GM19455 (cell line): ENCODE results near the gene RNU1-4.
"Not testable (repeated sequence)": the region's sequence is repeated elsewhere in the genome, so short reads cannot be mapped to it uniquely, and the experiment has no call there.

Experiments
- ATAC-seq: cut with Tn5 transposase; IDR thresholded peaks from one replicate; pipeline ENCODE4 v1.9.1; 2021; ENCODE audit not compliant: unreplicated experiment

Gene RNU1-4

DNA sequence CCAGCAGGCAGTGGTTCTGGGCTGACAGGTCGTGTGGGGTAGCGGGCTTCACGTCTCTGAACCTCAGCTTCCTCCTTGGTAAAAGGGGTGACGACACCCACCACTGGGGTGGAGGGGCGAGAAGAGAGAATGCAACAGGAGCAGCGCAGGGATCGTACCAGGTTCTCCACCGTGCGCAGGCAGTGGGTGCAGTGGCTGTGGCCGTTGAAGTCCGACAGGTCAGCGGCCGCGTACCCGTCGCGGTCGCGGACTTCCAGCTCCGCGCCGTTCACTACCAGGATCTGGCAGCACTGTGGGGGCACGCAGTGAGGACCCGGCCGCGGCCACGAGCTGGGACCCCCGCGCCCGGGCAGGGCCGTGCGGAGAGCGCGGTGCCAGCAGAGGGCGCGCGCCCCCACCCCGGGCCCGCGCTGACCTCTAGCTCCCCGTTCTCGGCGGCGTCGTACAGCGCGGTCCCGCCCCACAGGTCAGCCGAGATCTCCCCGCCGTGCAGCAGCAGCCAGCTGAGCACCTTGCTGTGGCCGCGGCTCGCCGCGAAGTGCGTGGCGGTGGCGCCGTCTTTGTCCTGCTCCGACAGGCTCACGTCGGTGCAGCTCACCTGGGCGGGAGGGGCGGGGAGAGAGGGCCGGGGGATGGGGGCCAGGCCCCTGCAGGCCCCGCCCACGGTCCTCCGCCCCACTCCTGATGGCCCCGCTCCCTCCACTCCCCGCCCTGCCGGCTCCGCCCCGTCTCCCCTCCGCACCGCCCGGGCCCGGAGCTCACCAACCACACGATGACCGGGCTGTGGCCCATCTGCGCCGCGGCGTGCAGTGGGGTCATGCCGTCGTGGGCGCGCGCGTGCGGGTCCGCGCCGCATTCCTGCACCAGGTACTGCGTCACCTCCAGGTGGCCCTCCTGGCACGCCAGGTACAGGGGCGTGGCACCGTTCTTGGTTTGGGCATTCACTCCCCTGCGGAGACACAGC is 32.9 kb upstream of the RNU1-4 start:
- ATAC-seq, result not testable (repeated sequence)

DNA sequence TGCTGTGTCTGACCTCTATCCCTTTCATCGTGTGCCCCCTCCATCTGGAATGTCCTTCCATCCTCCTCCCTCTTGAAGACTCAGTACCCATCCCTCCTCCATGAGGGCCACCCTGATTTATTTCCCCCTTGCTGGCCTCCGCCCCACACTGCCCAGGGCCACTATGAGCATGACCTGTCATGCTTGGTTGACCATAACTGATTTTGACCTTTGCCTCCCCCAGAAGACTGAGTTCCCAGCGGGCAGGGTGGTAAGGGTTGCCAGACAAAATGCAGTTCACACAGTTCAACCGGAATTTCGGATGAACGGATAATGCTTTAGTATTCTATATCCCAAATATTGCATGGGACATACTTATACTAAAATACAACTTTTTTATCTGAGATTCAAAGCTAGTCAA is 31.6 kb upstream of the RNU1-4 start:
- not testable (repeated sequence) for ATAC-seq

DNA sequence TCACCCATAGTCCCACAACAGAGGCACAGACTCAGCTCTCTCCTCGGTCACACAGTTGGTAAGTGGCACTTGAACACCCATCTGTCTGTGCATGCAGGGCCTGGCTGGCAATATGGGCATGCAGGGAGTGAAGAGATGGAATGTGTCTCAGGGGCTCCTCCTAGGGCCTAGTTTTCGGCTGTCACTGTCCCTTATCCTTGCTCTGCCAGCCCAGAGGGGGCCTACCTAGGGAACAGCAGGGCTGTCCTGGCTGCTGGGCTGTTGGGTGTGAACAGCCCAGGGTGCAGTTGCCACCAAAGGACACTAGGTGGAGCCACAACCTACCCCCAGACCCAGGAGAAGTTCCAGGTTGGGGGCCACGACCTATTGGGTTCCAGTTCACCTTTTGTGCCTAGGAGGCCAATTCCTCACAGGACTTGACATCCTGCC is 30.6 kb upstream of the RNU1-4 start:
- ATAC-seq, result not testable (repeated sequence)

DNA sequence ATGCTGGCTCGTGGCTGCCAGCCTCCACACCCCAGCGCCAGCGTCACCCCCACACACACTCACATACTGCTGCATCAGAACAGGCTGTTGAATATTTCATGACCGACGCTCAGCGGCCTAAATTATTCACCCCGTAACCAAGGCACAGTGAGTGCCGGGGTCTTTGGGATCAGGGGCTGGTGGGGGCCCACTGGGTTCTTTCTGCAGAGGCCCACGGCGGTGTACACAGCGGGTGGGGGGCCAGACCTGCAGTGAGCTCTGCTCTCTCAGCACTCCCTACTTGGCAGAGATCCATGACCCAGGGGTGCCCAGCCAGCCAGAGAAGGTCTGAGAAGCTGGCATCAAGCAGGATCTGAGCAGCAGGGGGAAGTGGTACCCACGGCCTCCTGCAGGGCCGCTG is 29.7 kb upstream of the RNU1-4 start:
- not testable (repeated sequence) for ATAC-seq

DNA sequence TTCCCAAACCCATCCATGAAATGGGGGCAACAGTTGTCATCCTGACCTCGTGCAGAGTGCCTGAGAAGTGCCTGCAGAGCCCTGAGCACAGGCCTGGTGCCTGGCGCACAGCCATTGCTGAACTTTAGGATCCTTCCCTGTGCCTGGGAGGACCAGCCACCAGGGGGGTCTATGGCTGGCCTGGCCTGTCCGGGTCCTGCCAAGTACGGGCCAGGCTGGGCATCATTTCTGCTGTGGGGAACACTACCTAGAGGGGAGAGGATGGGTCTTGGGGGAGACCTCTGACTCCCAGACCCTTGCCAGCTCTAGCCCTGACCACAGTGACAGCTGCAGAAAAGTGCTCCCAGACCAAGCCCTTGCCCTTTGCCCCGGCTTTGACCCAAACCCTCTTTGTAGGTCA is 28.2 kb upstream of the RNU1-4 start:
- ATAC-seq, result not testable (repeated sequence)

DNA sequence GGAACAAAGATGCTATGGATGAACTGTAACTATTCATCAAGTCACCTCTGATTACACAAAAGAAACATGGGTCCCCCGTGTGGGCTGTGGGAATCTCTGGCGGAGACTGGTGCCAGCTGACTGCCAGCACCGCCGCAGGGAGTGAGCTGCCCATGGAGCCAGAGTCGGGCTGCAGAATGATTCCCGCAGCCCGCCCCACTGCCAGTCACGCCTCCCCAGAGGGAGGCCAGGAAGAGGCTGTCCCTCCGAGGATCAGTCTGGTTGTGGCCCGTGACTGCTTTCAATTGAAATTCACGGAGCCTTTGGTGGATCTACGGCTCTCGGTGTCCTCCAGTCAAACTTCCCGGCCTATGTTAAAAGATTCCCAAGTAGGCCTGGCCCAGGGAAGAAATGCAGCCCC is 27.7 kb upstream of the RNU1-4 start:
- ATAC-seq, result not testable (repeated sequence)

DNA sequence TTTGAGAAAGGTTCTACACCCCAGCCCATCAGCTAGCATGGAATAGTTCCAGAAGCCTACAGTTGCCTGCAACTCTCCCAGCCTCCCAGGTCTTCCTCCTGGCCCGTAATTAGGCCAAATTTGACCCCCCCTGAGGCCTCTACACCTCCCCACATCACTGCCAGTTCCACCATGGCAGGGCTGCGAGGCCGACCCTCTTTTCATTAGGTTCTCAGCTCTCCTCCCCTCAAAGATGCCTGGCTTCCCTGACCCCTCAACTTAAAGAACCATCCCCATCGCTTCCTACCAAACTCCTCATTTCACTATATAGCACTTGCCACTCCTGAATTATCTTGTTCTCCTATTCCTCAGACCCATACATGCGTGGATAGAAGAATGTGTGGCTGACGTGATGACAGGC is 27.3 kb upstream of the RNU1-4 start:
- ATAC-seq, result not testable (repeated sequence)

DNA sequence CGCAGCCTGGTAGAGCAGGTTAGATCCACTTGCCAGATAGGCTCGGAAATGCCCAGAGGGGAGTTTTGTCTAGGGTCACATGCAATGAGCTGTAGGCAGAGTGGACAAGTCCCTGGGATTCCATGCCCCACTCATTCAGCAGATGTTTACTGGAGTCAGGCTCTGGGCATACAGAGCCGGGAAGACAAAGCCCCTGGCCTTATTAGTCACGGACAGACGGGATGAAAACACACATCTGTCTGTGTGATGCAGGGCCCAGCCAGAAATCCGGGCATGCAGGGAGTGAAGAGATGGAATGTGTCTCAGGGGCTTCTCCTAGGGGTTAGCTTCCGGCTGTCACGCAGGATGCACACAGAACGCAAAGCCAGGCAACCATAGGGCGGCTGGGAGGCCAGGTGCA is 26.8 kb upstream of the RNU1-4 start:
- not testable (repeated sequence) for ATAC-seq

DNA sequence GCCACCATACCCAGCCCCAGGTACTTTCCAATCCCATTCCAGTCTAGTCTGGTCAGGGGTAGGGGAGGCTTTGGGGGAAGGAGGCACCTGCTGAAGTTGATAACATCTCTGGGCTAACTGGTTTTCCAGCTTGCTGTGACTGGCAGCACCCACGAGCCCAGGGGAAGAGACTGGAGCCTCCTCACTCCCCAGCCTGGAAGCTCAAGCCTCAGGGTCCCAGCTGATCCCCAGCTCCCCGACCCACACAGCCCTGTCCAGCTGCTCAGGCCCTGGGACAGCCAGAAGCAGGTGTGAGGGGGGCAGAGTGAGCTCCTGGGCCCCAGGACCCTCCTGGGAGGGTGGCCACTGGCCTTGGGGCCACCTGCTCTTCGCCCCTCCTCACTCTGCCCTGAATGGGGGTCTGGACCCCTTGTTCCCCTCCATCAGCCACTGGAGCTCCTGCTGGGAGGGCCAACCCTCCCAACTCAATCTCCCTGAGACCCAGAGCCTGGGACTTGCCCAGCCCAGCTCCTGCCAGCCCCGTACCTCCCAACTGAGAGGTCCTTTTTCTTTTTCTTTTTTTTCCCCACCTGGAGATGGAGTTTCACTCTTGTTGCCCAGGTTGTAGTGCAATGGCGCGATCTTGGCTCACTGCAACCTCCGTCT is 23.5 kb upstream of the RNU1-4 start:
- ATAC-seq, result no peak

DNA sequence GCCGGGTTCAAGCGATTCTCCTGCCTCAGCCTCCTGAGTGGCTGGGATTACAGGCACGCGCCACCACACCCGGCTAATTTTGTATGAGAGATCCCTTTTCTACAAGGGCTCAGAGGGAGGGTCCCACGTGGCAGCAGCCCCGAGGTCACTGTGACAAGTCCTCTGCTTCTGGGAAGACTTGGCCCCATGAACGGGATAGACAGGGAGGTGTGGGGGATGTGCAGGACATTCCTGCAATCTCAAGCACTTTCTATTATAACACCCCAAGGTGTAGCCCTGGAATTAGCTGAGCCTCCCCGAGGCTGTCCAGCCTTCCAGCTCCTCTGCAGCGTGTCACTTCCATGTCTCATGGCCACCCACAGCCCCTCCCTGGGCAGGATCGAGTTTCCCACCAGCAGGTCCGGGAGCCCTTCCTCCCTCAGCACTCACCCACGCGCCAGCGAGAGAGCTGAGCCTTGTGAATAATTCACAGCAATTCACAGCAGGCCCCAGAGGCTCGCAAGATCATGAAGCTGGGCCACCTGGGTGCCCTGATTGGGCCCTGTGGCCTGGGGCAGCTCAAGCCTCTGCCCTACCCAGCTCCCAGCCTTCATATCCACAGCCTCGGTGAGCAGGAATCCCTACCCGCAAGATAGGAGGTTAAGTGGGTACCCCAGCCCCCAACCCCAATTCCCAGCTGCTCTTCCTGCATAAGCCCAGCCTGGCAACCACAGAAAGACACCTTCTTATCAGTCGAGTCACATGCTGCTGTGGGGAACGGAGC is 22.8 kb upstream of the RNU1-4 start:
- ATAC-seq, result no peak

DNA sequence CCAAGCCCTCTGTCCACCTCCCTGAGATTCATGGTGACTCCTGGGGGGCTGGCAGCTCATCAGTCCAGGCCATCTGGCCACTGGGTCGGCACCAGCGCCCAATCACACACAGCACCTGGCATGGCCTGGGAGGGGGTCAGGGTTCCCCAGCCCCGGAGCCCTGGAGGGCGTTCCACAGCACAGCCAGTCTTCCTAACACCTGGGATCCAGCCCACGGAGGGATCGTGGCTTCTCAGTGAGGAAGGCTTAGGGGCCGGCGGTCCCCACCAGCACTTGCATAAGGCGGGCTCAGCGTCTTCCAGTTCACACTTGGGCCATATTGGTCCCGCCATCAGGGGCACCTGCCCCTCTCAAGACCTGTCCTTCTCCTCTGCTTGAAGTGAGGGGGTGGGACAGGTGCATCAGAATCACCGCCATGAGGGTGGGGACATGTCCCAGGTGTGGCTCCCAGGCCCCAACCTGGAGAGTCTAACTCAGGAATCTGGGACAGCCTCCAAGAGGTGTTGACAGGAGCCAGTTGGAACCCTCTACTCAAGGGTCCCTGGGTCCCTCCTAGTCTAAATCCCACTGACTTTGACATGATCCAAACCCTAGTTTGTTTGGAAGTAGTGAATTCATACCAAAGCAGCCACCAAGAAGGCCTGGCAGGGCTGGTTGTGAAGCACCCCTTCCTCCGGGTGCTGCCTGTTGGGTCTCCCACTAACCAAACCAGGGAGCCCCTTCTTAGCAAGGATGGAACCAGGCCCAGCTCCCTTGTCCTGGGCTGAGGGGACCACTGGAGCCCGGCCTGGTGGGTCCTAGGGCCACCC is 22.0 kb upstream of the RNU1-4 start:
- ATAC-seq, result not testable (repeated sequence)

DNA sequence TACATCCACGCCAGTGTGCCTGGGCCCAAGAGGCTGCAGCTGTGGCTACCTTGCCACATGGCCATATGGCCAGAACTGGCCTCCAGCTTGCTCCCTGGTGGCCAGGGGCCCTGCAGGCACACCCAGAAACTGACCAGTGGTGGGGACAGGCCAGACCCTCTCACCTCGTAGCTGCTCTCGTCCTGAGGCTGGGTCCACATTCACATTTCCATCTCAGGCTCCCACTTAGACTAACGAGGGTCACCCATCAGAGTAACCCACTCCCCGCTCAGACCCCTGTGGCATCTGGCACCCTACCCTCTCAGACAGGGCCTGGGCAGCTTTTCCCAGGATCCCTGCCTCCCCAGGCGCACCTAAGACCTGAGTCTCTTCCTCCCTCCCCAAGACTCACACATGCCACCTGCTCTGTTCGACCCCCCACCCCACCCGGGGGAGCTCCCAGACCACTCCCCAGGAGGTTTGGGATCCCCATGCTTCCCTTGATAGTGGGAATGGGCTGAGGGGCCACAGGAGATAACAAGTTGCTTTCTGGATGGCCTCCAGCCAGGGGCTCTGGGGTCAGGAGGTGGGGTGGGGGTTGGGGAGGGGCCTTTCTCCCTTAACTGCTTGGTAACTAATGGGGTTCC is 21.3 kb upstream of the RNU1-4 start:
- ATAC-seq, result no peak

DNA sequence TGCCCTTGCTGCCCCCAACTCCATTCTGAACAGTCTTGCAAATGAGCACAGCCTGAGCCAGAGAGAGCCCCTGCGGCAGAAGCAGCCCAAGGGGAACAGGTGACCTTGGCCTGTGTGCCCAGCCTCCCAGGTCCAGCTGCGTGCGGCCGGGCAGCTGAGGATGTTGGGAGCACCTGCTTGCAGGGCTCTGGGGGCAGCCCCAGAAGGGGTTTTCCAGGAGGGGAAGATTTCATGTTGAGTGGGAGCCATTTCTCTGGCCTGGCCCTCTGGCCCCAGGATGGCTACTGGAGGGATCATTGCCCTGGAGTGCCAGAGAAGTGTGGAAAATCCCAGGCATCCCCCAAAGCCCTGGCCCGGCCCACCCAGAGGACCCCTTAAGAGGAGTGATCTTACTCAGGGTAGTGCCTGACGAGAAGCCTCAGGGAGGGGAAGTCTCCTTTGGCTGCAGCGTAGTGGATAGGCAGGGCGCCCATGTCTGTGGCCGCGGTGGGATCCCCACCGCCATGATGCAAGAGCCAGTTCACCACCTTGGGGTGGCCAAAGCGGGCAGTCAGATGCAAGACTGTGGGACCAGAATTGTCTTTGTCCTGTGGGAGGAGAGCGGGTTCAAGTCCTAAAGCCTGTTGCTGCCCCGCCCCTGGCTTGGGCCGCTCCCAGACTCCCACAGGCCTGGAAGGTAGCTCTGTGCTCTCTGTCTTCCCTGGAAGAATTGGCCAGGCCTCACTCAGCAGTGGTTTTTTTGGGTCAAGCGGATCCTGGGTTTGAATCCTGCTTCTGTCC is 20.6 kb upstream of the RNU1-4 start:
- no peak for ATAC-seq

DNA sequence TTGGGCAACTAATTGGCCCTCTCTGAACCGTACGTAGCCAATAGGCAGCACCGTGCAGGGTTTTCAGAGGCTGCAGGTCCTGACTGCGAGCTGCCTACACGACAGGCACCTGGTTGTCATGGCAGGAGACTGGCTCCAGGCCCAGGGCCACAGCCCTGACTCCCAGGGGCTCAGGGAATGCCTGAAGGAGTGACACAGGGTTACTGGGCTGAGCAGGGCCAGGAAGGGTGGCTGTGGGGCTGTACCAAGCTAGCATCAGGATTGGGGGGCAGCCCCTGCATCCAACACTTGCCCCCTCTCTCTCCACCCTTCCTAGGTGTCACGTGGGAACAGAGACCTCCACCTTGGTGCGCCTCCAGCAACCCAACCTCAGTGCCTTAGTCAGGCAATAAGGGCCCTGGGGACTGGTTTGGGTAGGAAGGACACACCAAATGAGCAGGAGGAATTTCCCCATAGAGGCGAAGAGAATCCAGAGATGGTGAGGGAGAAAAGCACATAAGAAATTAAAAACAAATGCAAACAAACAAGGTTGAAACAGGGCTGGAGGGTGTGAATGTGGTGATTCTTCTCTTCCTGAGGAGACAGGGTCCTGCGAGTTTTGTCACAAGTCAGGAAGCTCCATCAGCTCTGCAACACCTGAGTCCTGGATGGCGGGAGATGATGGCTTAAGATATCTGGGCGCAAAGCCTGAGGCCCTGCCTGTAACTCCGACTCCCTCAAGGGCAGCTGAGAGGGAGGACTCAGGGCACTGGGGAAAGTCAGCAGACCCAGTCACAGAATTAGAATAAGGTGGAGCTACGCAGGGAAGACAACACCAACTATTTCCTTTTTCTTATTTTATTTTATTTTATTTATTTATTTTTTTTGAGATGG is 19.7 kb upstream of the RNU1-4 start:
- ATAC-seq, result no peak

DNA sequence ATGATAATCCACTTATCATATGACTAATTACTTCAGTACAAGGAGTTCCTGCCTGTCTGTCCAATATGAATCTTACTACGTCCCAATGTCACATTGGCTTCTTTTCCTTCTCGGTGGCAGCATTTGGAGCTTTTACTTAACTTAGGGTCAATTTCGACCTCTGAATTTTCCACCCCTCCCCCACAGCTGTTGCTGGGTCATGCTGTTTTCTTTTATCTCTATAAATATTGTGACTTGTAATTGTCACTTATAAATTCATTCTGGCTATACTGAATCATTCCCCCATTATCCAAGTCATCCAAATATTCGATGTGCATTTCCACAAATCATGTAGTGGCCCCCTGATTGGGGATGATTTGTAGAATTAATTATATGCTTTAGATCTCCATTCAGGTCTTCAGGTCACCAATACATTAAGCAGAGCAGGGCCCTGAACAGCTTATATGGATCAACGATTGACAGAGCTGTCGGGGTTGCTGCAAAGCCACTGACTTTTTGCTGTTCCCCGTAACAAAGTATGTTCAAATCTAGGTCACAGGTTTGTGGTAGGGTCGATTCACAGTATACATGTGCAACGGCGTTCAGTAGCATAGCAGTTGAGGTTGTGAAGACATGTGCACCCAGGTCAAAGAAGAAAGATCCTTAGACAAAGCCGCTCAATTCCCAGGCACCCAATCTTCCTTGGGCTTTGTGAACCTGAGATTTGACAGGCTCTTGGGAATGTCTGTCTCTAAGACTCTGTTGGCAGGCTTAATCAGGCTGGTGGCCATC is 18.3 kb upstream of the RNU1-4 start:
- ATAC-seq, result no peak

DNA sequence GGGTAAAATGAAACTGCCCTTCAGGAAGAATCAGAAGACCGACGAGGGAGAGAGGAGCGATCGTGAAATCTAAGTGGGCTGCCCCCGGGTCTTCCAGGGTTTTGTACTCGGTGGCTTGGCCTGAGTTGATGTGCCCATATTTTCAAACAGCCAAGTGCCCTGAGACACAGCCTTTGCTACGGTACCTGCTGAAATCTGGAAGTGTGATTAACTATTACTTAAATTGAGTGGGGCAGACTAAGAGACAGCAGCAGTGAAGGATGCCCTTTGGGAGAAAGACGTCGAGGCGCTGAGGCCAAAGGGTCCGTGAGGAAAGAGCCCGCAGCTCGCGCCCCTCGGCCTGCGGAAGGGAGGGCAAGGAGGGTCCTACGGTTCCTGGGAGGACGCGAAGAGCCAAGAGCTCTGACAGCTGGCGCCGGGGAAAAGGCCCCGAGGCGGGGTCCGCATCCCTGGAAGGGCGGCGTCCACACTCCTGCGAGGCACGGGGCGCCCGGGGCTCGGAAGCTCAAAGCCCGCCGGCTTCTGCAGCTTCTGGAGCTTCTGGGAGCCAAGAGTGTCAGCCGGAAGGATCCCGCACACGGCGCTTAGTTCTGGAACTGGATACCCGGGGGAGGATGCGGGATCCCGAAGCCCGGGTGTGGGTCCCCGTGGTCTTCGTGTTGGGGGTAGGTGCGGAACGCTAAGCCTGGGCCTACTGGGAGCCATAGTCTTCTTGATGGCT is 15.4 kb upstream of the RNU1-4 start:
- ATAC-seq, result no peak
